K562 (cell line): ENCODE measurements around the gene TIMM22. TPM values are rescaled to one million over a fixed set of nuclear protein-coding genes. Genes with fewer than 3 reads are reported as not detected.

Source experiments
- ATAC-seq: fragments of 200-7000 bp; cut with Tn5 transposase; 3 replicates; pipeline ENCODE4 v1.9.1; 2020; ENCODE audit warnings: moderate library complexity
- BruUV-seq: library from RNA; stranded (reverse); fragments of 400-500 nt; replicated peaks from 2 replicates; lab custom pipeline; 2021; lab: Mats Ljungman, UMichigan
- CTCF ChIA-PET: fragments of 300-600 bp; formaldehyde crosslinking; extraction: SDS; loops from one replicate; lab custom pipeline; 2021; ENCODE audit warnings: low intra/inter-chr PET ratio; lab: Yijun Ruan, JAX
- POLR2A ChIA-PET: fragments of 300-600, 350-650 bp; sonication (Branson Sonifier 250); formaldehyde crosslinking; extraction: SDS; loops from one replicate; lab custom pipeline; 2021; ENCODE audit warnings: antibody characterized with exemption, inconsistent platforms; lab: Yijun Ruan, JAX
- DNase-seq, 4 experiments: peaks; one replicate each; pipeline versions ENCODE4 v3.0.0 to v3.0.0-alpha.2; 2011 to 2018; ENCODE audit warnings: low spot score in 3 of 4, mixed read lengths in 3 of 4; ENCODE audit errors: extremely low read depth in 1 of 4
- FAIRE-seq: peaks from 2 replicates; lab custom pipeline; 2011; peaks lifted over from hg19 to GRCh38; lab: Jason Lieb, UNC
- H2AFZ ChIP-seq: 2 replicates; pipeline ENCODE4 v1.6.0; 2011; ENCODE audit warnings: low read depth, low read length, control low read depth, inconsistent platforms
- H3K27ac ChIP-seq: fragments of 200-600 bp; 3 replicates; pipeline ENCODE4 v1.8.0; 2011; ENCODE audit warnings: low read depth, mild to moderate bottlenecking, control low read depth, inconsistent platforms, low read length, moderate library complexity, mixed read lengths; ENCODE audit errors: extremely low read depth
- H3K27me3 ChIP-seq, 2 experiments: fragments of 300-600 bp in 1 of 2; 2 replicates in 1 of 2; 3 replicates in 1 of 2; pipeline versions ENCODE4 v1.6.0 to v1.8.0; 2011; ENCODE audit warnings: inconsistent platforms in 2 of 2, low read length in 2 of 2, mild to moderate bottlenecking in 1 of 2, mixed read lengths in 1 of 2, moderate library complexity in 1 of 2; ENCODE audit not compliant: control insufficient read depth in 2 of 2, insufficient read depth in 2 of 2
- H3K36me3 ChIP-seq: fragments of 300-600 bp; 3 replicates; pipeline ENCODE4 v1.8.0; 2011; ENCODE audit warnings: mild to moderate bottlenecking, low read length, inconsistent platforms; ENCODE audit not compliant: control insufficient read depth, insufficient read depth
- H3K4me1 ChIP-seq, 2 experiments: fragments of 200-600 bp in 1 of 2; replicated peaks in 1 of 2; 2 replicates in 1 of 2; 3 replicates in 1 of 2; pipeline versions ENCODE4 v1.5.1 to v1.8.0; 2011; ENCODE audit warnings: inconsistent platforms in 2 of 2, low read length in 2 of 2, mild to moderate bottlenecking in 1 of 2, mixed read lengths in 1 of 2, moderate library complexity in 1 of 2; ENCODE audit not compliant: control insufficient read depth in 2 of 2, insufficient read depth in 2 of 2
- H3K4me2 ChIP-seq: 2 replicates; pipeline ENCODE4 v1.6.1; 2011; ENCODE audit warnings: low read length, control low read depth, inconsistent platforms, mixed read lengths; ENCODE audit not compliant: insufficient read depth
- H3K4me3 ChIP-seq: fragments of 200-600 bp; sonication (generic), shearing (Covaris generic); 2 replicates; pipeline ENCODE4 v1.5.1; 2016; ENCODE audit warnings: control low read depth, inconsistent platforms
- H3K79me2 ChIP-seq: fragments of 200-600 bp; 3 replicates; pipeline ENCODE4 v1.8.0; 2011; ENCODE audit warnings: low read length, inconsistent platforms; ENCODE audit not compliant: control insufficient read depth, insufficient read depth
- H3K9ac ChIP-seq, 2 experiments: 2 replicates each; pipeline versions ENCODE4 v1.6.0 to v1.6.1; 2011; ENCODE audit warnings: low read depth in 2 of 2, low read length in 2 of 2, control low read depth in 1 of 2, inconsistent platforms in 1 of 2, mild to moderate bottlenecking in 1 of 2, mixed read lengths in 1 of 2; ENCODE audit not compliant: insufficient read depth in 1 of 2
- H3K9me1 ChIP-seq: one replicate; pipeline ENCODE4 v1.6.0; 2011; ENCODE audit warnings: inconsistent platforms, mild to moderate bottlenecking, low read length, moderate library complexity; ENCODE audit not compliant: control insufficient read depth, insufficient read depth
- H3K9me3 ChIP-seq: replicated peaks from 2 replicates; pipeline ENCODE4 v1.5.1; 2011; ENCODE audit warnings: low read depth, low read length, inconsistent platforms; ENCODE audit not compliant: control insufficient read depth, insufficient read depth
- H4K20me1 ChIP-seq: replicated peaks from 2 replicates; pipeline ENCODE4 v1.6.1; 2011; ENCODE audit warnings: low read length, inconsistent platforms, mixed read lengths; ENCODE audit not compliant: control insufficient read depth, insufficient read depth
- BRD9 ChIP-seq: fragments of 450-650 bp; IDR thresholded peaks from 2 replicates; pipeline ENCODE4 v1.6.1; 2018; ENCODE audit warnings: low read depth; ENCODE audit not compliant: partially characterized antibody
- KLF1 ChIP-seq: fragments of 450-650 bp; IDR thresholded peaks from 2 replicates; pipeline ENCODE4 v1.6.1; 2016; ENCODE audit warnings: missing genetic modification characterization, missing compliant biosample characterization
- MAFG ChIP-seq: fragments of 450-650 bp; conservative IDR thresholded peaks from 2 replicates; pipeline ENCODE4 v1.6.1; 2016; ENCODE audit warnings: missing genetic modification characterization, missing compliant biosample characterization
- MCM2 ChIP-seq: fragments of 450-650 bp; IDR thresholded peaks from 2 replicates; pipeline ENCODE4 v1.6.1; 2017; ENCODE audit warnings: low read depth, mild to moderate bottlenecking
- NFE2 ChIP-seq: IDR thresholded peaks from 2 replicates; pipeline ENCODE4 v1.6.1; 2014; ENCODE audit warnings: antibody characterized with exemption, low read depth
- SAFB ChIP-seq: fragments of 200-400 bp; formaldehyde crosslinking; IDR thresholded peaks from 2 replicates; pipeline ENCODE4 v1.6.1; 2017; ENCODE audit warnings: low read depth, low read length, borderline replicate concordance
- TCFL5 ChIP-seq: fragments of 250-450 bp; sonication (Bioruptor Pico); conservative IDR thresholded peaks from 2 replicates; pipeline ENCODE4 v1.6.1; 2021; ENCODE audit warnings: mild to moderate bottlenecking, moderate library complexity, matching md5 sums
- ZC3H4 ChIP-seq: sonication (generic); formaldehyde crosslinking; IDR thresholded peaks from 2 replicates; pipeline ENCODE4 v1.9.0; 2021; ENCODE audit warnings: missing genetic modification reagents, borderline replicate concordance
- WGBS: fragments of 100-300 bp; shearing (Covaris generic); methylation state at CpG from one replicate; pipeline ENCODE4 v1.1.6; 2016; ENCODE audit warnings: low coverage, mixed read lengths; ENCODE audit not compliant: insufficient coverage; ENCODE audit errors: missing lambda C conversion rate; 5-methylcytosine and 5-hydroxymethylcytosine counted together
- in situ Hi-C: fragments of 300-500 bp; cut with MboI; formaldehyde crosslinking; loops from 4 replicates; pipeline ENCODE4 v1.15.0; 2018; ENCODE audit warnings: inconsistent platforms, mixed read lengths
- intact Hi-C: fragments of 100-400 bp; cut with micrococcal nuclease; formaldehyde crosslinking; loops from 2 replicates; pipeline ENCODE4 v1.14.2; 2022
- polyA plus RNA-seq, 8 experiments: library from polyadenylated mRNA; depleted of rRNA in 4 of 8; stranded (reverse) in 5 of 8; unstranded in 3 of 8; fragments of >200 nt; fragmentation: Nextera tagmentation in 2 of 8; fragmentation: Illumina TruSeq in 1 of 8; extraction: Ambion mirVana in 2 of 8; extraction: Trizol in 1 of 8; gene quantifications; 2 replicates each; pipeline versions ENCODE4 v1.2.1 to v1.2.3, GENCODE V29; 2011 to 2014; ENCODE audit warnings: inconsistent platforms in 1 of 8, missing spikeins in 1 of 8
- total RNA-seq, 7 experiments: library from RNA; depleted of rRNA in 6 of 7; stranded (reverse); fragments of >200 nt in 6 of 7; fragmentation: Illumina TruSeq in 2 of 7; extraction: Trizol in 2 of 7; gene quantifications; 2 replicates each; pipeline versions ENCODE4 v1.2.1 to v1.2.3, GENCODE V29; 2011 to 2021; ENCODE audit warnings: low replicate concordance in 1 of 7

The TIMM22 gene
- total and polyA plus RNA-seq, 9 of the 15 experiments (the other 6 are each of a cell fraction or from before 2014, with no cell fraction given): 5.9 to 14.1 (median 10.3) TPM

DNA sequence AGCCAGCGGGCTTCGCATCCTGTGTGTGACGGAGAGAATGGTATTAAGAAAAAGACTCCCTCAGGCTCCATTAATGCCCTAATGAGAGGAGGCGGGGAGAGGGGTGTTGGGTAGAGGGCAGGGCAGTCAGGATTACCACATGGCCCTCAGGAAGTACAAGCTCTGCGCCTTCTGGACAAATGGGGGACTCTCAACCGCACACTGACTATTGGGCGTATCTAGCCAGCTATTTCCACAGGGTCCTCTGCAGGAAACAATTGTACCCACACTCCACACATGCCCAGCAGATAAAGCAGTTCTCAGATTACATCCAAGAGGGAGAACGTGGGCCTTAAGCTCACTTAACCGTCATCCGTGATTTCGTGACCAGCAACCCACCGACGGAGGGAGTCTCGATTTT is 32.1 kb upstream of the TIMM22 start:
- Histone ChIP-seq H3K9ac (no peak overlapping the region), H3K36me3 (no peaks in the 10 kb centered on the region), H3K4me2 (no peak overlapping the region), H3K27ac (no peak overlapping the region), H2AFZ (no peak overlapping the region), H3K27me3 (peaks cover 12 to 33% of the 10 kb centered on the region in 2 experiments; a peak in 4 of 5 replicates), H3K79me2 (no peaks in the 10 kb centered on the region), H3K9me1 (no peaks in the 10 kb centered on the region), H4K20me1 (0 out of 2 replicates have a peak, but pooled peaks cover 4% of the 10 kb centered on the region), H3K9me3 (no peaks in the 10 kb centered on the region), H3K4me1 (no peaks in the 10 kb centered on the region; a peak in 1 of 5 replicates), H3K4me3 (no peak overlapping the region)
- no TSS peak for BruUV-seq
- no peak for ATAC-seq
- WGBS: 1% methylated on average over 14 of the region's 14 CpGs
- CTCF ChIA-PET: no interaction called here
- FAIRE-seq: no peak
- no peak for DNase-seq
- in situ Hi-C loops (no loop called here), intact Hi-C loops (no loop called here)
- POLR2A ChIA-PET: no interaction called here
- TF ChIP-seq MAFG (tag): no peak
- TF ChIP-seq KLF1: no peak
- no peak for TF ChIP-seq SAFB
- no peak for TF ChIP-seq NFE2
- TF ChIP-seq TCFL5 (CRISPR knock-in tag): no peak
- TF ChIP-seq MCM2: no peak
- TF ChIP-seq BRD9: no peak
- no peak for TF ChIP-seq ZC3H4 (CRISPR knock-in tag)
